Left lung (tissue), 10 donors: ENCODE data around the gene PTPRD. TPM values are rescaled to one million over a fixed set of nuclear protein-coding genes. Genes with fewer than 3 reads are reported as not detected.

ENCODE experiments used
- ATAC-seq: fragments of 200-7000 bp; cut with Tn5 transposase; one replicate; pipeline ENCODE4 v1.9.1; 2020; ENCODE audit warnings: moderate library complexity
- DNase-seq, 4 donors: peaks; one replicate each; pipeline ENCODE4 v3.0.0-alpha.2; 2013 to 2020
- H3K27ac ChIP-seq, 2 donors: fragments of 200-600 bp; sonication (generic) in 1 of 2; one replicate each; pipeline versions ENCODE4 v1.5.0 to v1.8.0; 2020 to 2021
- H3K27me3 ChIP-seq, 2 donors: fragments of 200-600 bp; sonication (generic) in 1 of 2; one replicate each; pipeline versions ENCODE4 v1.5.0 to v1.8.0; 2020 to 2021
- H3K36me3 ChIP-seq, 2 donors: fragments of 200-600 bp; sonication (generic) in 1 of 2; one replicate each; pipeline versions ENCODE4 v1.5.0 to v1.8.0; 2020 to 2021
- H3K4me1 ChIP-seq, 2 donors: fragments of 200-600 bp; one replicate each; pipeline ENCODE4 v1.8.0; 2021
- H3K4me3 ChIP-seq, 2 donors: fragments of 200-600 bp; sonication (generic) in 1 of 2; one replicate each; pipeline versions ENCODE4 v1.5.0 to v1.8.0; 2020 to 2021; ENCODE audit warnings: mild to moderate bottlenecking in 1 of 2
- H3K9me3 ChIP-seq, 2 donors: fragments of 200-600 bp; sonication (generic) in 1 of 2; one replicate each; pipeline versions ENCODE4 v1.5.0 to v1.8.0; 2020 to 2021
- intact Hi-C, 2 donors: fragments of 100-400 bp; cut with DNase I; formaldehyde crosslinking; loops; one replicate each; pipeline versions ENCODE4 v1.11.2 to v1.14.2; 2022
- polyA plus RNA-seq, 6 donors: library from polyadenylated mRNA; unstranded; fragments of 120-200 nt; gene quantifications; one replicate each; pipeline ENCODE4 v1.2.1, GENCODE V29; 2013; ENCODE audit not compliant: insufficient read length in 6 of 6
- total RNA-seq, 2 donors: library from RNA; stranded (reverse); fragmentation: NEBNext Ultra II Directional; extraction: Animal tissue kit (Norgen Biotek cat#: 25700); gene quantifications; one replicate each; pipeline ENCODE4 v1.2.1, GENCODE V29; 2021
- TF ChIP-seq, protein P1 (sequence below), 2 donors: fragments of 200-600 bp; sonication (generic) in 1 of 2; IDR thresholded peaks; one replicate each; pipeline versions ENCODE4 v1.5.0 to v1.8.0; 2021; ENCODE audit warnings: antibody characterized with exemption in 2 of 2
- donor health status: DM: no; HTN: yes; CAD: no.
- donor health status: DM: no; HTN: no; CAD: no.

The PTPRD gene
- total and polyA plus RNA-seq, 8 donors: 24.2 to 167 (median 139) TPM

- TF ChIP-seq, protein P1, sequence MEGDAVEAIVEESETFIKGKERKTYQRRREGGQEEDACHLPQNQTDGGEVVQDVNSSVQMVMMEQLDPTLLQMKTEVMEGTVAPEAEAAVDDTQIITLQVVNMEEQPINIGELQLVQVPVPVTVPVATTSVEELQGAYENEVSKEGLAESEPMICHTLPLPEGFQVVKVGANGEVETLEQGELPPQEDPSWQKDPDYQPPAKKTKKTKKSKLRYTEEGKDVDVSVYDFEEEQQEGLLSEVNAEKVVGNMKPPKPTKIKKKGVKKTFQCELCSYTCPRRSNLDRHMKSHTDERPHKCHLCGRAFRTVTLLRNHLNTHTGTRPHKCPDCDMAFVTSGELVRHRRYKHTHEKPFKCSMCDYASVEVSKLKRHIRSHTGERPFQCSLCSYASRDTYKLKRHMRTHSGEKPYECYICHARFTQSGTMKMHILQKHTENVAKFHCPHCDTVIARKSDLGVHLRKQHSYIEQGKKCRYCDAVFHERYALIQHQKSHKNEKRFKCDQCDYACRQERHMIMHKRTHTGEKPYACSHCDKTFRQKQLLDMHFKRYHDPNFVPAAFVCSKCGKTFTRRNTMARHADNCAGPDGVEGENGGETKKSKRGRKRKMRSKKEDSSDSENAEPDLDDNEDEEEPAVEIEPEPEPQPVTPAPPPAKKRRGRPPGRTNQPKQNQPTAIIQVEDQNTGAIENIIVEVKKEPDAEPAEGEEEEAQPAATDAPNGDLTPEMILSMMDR (IDR thresholded peaks at IDR 0.05): no peak
- Histone ChIP-seq H3K27ac (no peak overlapping the region), H3K9me3 (no peaks in the 10 kb centered on the region), H3K4me3 (no peak overlapping the region), H3K36me3 (no peaks in the 10 kb centered on the region), H3K27me3 (no peaks in the 10 kb centered on the region), H3K4me1 (no peaks in the 10 kb centered on the region)
- DNase-seq (no peak), ATAC-seq (no peak)
- intact Hi-C loops: no loop called here
Measured at GRCh38 chr9:8569823-8570222, 2043.0 kb downstream of the PTPRD start.

- no peaks in the 10 kb centered on the region for H3K27me3 ChIP-seq
- H3K4me3 ChIP-seq: no peak overlapping the region
- intact Hi-C loops: no loop called here
- DNase-seq: no peak
- no peaks in the 10 kb centered on the region for H3K9me3 ChIP-seq
- TF ChIP-seq, protein P1 (IDR thresholded peaks at IDR 0.05): no peak
- H3K4me1 ChIP-seq: no peaks in the 10 kb centered on the region
- H3K27ac ChIP-seq: no peak overlapping the region
- H3K36me3 ChIP-seq: no peaks in the 10 kb centered on the region
- ATAC-seq: no peak
Measured at GRCh38 chr9:8567963-8568579, 2044.7 kb downstream of the PTPRD start.

- TF ChIP-seq, protein P1 (IDR thresholded peaks at IDR 0.05): no peak
- H3K4me3 ChIP-seq: no peak overlapping the region
- no peak for ATAC-seq
- H3K36me3 ChIP-seq: no peaks in the 10 kb centered on the region
- no peaks in the 10 kb centered on the region for H3K9me3 ChIP-seq
- no peak overlapping the region for H3K27ac ChIP-seq
- no peaks in the 10 kb centered on the region for H3K27me3 ChIP-seq
- no peak for DNase-seq
- intact Hi-C loops: no loop called here
- no peaks in the 10 kb centered on the region for H3K4me1 ChIP-seq
Measured at GRCh38 chr9:8564960-8565359, 2047.8 kb downstream of the PTPRD start.

GRCh38 chr9:8560560-8561525 is 2052.0 kb downstream of the PTPRD start:
- no peaks in the 10 kb centered on the region for H3K27me3 ChIP-seq
- DNase-seq: no peak
- intact Hi-C loops: no loop called here
- H3K27ac ChIP-seq: no peak overlapping the region
- TF ChIP-seq, protein P1 (IDR thresholded peaks at IDR 0.05): no peak
- no peaks in the 10 kb centered on the region for H3K9me3 ChIP-seq
- H3K4me3 ChIP-seq: no peak overlapping the region
- ATAC-seq: no peak
- H3K4me1 ChIP-seq: no peaks in the 10 kb centered on the region
- no peaks in the 10 kb centered on the region for H3K36me3 ChIP-seq

GRCh38 chr9:8558176-8558575 is 2054.6 kb downstream of the PTPRD start:
- intact Hi-C loops: no loop called here
- ATAC-seq: no peak

More at GRCh38 chr9:8558176-8558575, 2054.6 kb downstream of the PTPRD start:
- H3K9me3 ChIP-seq: no peaks in the 10 kb centered on the region
- H3K27me3 ChIP-seq: no peaks in the 10 kb centered on the region
- no peaks in the 10 kb centered on the region for H3K36me3 ChIP-seq
- H3K4me1 ChIP-seq: no peaks in the 10 kb centered on the region
- no peak overlapping the region for H3K27ac ChIP-seq
- TF ChIP-seq, protein P1 (IDR thresholded peaks at IDR 0.05): no peak
- no peak overlapping the region for H3K4me3 ChIP-seq
- DNase-seq: no peak
